PC-9 (cell line): Measurements from ENCODE around the gene ITLN1. TPM values are rescaled to one million over a fixed set of nuclear protein-coding genes. Genes with fewer than 3 reads are reported as not detected.

Experiments
- BruUV-seq: library from RNA; stranded (reverse); fragments of 400-500 nt; replicated peaks from 2 replicates; lab custom pipeline; 2021; lab: Mats Ljungman, UMichigan
- CTCF ChIA-PET: fragments of 300-600 bp; sonication (Branson Sonifier 250); formaldehyde crosslinking; loops from one replicate; lab custom pipeline; 2022; ENCODE audit warnings: antibody characterized with exemption; lab: Charles Lee
- POLR2A ChIA-PET: fragments of 300-600 bp; sonication (Branson Sonifier 250); formaldehyde crosslinking; loops from one replicate; lab custom pipeline; 2022; ENCODE audit warnings: antibody characterized with exemption; ENCODE audit not compliant: unreplicated experiment; lab: Charles Lee
- DNase-seq, 2 experiments: peaks; one replicate each; pipeline versions ENCODE4 v3.0.0 to v3.0.0-alpha.2; 2015 to 2022; ENCODE audit warnings: mixed read lengths in 1 of 2
- H2AFZ ChIP-seq: fragments of 200-600 bp; sonication (generic); 2 replicates; pipeline ENCODE4 v1.8.1; 2017; ENCODE audit warnings: antibody characterized with exemption
- H3F3A ChIP-seq: fragments of 200-600 bp; sonication (generic); 2 replicates; pipeline ENCODE4 v1.8.1; 2017; ENCODE audit warnings: antibody characterized with exemption, mild to moderate bottlenecking, low read depth; ENCODE audit not compliant: insufficient read depth
- H3K27ac ChIP-seq: fragments of 200-600 bp; sonication (generic); 2 replicates; pipeline ENCODE4 v1.6.1; 2016; ENCODE audit warnings: mixed run types
- H3K27me3 ChIP-seq: fragments of 200-600 bp; sonication (generic); 2 replicates; pipeline ENCODE4 v1.6.1; 2016; ENCODE audit warnings: low read depth, mixed run types; ENCODE audit not compliant: insufficient read depth
- H3K36me3 ChIP-seq: fragments of 200-600 bp; sonication (generic); 2 replicates; pipeline ENCODE4 v1.6.1; 2016; ENCODE audit warnings: low read depth, mixed run types
- H3K4me1 ChIP-seq: fragments of 200-600 bp; sonication (generic); replicated peaks from 2 replicates; pipeline ENCODE4 v1.6.1; 2016; ENCODE audit warnings: mixed run types; ENCODE audit not compliant: insufficient read depth
- H3K4me2 ChIP-seq: fragments of 200-600 bp; sonication (generic); 2 replicates; pipeline ENCODE4 v1.6.1; 2017; ENCODE audit warnings: mixed run types
- H3K4me3 ChIP-seq: fragments of 200-600 bp; sonication (generic); 2 replicates; pipeline ENCODE4 v1.6.1; 2016; ENCODE audit warnings: mixed run types
- H3K79me2 ChIP-seq: fragments of 200-600 bp; sonication (generic); 2 replicates; pipeline ENCODE4 v1.6.1; 2017; ENCODE audit warnings: low read depth, mixed run types
- H3K9me2 ChIP-seq: fragments of 200-600 bp; sonication (generic); 2 replicates; pipeline ENCODE4 v1.8.1; 2017; ENCODE audit warnings: mild to moderate bottlenecking; ENCODE audit not compliant: insufficient read depth
- H3K9me3 ChIP-seq: fragments of 200-600 bp; sonication (generic); 2 replicates; pipeline ENCODE4 v1.8.1; 2016; ENCODE audit warnings: low read depth; ENCODE audit not compliant: insufficient read depth
- H4K20me1 ChIP-seq: fragments of 200-600 bp; sonication (generic); 2 replicates; pipeline ENCODE4 v1.8.1; 2017; ENCODE audit not compliant: insufficient read depth
- EZH2 ChIP-seq: fragments of 200-600 bp; sonication (generic); IDR thresholded peaks from 2 replicates; pipeline ENCODE4 v1.8.0; 2017; ENCODE audit warnings: antibody characterized with exemption, low read depth
- intact Hi-C: fragments of 100-400 bp; cut with micrococcal nuclease; formaldehyde crosslinking; loops from one replicate; pipeline ENCODE4 v1.10.0; 2022; ENCODE audit not compliant: unreplicated experiment
- total RNA-seq: library from RNA; stranded (reverse); gene quantifications from 2 replicates; pipeline ENCODE4 v1.2.3, GENCODE V29; 2021
- TF ChIP-seq, protein P1 (sequence below): fragments of 200-600 bp; sonication (generic); conservative IDR thresholded peaks from 2 replicates; pipeline ENCODE4 v1.6.1; 2017; ENCODE audit warnings: mixed run types, antibody characterized with exemption, mild to moderate bottlenecking, moderate library complexity

Gene ITLN1
- total RNA-seq, 1 experiment from 2014 or later, result not detected

DNA sequence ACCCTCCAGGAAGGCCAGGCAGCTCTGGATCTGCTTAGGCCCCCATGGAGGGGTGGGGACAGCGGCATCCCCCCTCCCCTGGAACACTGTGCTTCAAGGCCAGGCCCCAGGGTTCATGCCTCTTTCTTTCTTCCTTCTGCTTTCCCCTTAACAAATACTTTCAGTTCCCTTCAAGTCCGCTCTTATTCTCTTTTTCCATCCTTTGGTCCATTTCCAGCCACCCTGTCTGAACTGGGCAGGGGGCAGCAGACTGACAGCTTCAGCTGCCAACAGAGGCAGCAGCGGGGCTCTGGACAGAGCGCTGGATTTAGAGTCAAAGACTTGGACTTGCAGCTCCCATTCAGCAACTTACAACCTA lies 21.2 kb downstream of the ITLN1 start:
- TF ChIP-seq EZH2, result no peak
- TF ChIP-seq, protein P1, sequence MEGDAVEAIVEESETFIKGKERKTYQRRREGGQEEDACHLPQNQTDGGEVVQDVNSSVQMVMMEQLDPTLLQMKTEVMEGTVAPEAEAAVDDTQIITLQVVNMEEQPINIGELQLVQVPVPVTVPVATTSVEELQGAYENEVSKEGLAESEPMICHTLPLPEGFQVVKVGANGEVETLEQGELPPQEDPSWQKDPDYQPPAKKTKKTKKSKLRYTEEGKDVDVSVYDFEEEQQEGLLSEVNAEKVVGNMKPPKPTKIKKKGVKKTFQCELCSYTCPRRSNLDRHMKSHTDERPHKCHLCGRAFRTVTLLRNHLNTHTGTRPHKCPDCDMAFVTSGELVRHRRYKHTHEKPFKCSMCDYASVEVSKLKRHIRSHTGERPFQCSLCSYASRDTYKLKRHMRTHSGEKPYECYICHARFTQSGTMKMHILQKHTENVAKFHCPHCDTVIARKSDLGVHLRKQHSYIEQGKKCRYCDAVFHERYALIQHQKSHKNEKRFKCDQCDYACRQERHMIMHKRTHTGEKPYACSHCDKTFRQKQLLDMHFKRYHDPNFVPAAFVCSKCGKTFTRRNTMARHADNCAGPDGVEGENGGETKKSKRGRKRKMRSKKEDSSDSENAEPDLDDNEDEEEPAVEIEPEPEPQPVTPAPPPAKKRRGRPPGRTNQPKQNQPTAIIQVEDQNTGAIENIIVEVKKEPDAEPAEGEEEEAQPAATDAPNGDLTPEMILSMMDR, result no peak
- H3K4me2 ChIP-seq, result no peak overlapping the region
- POLR2A ChIA-PET, result no interaction called here
- no peaks in the 10 kb centered on the region for H3K9me2 ChIP-seq
- no peaks in the 10 kb centered on the region for H3K36me3 ChIP-seq
- no peak overlapping the region for H3K4me3 ChIP-seq
- no peak for DNase-seq
- H3K4me1 ChIP-seq, result no peaks in the 10 kb centered on the region
- intact Hi-C loops, result no loop called here
- H3F3A ChIP-seq, result no peaks in the 10 kb centered on the region
- CTCF ChIA-PET, result no interaction called here
- no TSS peak for BruUV-seq
- H3K79me2 ChIP-seq, result no peaks in the 10 kb centered on the region
- H3K9me3 ChIP-seq, result no peaks in the 10 kb centered on the region
- H3K27me3 ChIP-seq, result no peaks in the 10 kb centered on the region
- no peak overlapping the region for H3K27ac ChIP-seq
- H4K20me1 ChIP-seq, result no peaks in the 10 kb centered on the region
- no peak overlapping the region for H2AFZ ChIP-seq

DNA sequence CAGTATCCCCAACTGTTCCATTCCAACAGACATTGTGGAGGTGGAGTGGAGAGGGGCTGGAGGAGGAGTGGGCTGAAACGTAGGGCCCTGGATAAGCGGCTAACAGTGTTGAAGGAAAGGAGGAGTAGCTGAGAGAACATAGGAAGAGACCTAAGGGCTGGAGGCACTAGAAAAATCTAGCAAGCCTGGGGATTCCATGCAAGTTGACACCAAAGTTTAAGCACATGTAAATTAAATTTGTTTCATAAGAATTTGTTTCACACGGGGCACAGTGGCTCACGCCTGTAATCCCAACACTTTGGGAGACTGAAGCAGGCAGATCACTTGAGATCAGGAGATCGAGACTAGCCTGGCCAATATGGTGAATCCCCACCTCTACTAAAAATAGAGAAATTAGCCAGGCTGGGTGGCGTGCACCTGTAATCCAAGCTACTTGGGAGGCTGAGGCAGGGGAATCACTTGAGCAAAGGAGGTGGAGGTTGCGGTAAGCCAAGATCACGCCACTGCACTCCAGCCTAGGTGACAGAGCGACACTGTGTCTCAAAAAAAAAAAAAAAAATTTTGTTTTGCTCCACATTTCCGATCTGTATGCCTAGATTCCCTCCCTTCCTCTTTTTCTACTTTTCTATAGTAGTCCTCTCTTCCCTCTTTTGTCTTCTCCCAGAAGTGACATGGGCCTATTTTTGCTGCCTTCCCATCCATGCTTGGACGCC lies 21.8 kb downstream of the ITLN1 start:
- BruUV-seq, result no TSS peak
- POLR2A ChIA-PET, result no interaction called here
- H3K9me3 ChIP-seq, result no peaks in the 10 kb centered on the region
- no peaks in the 10 kb centered on the region for H3K27me3 ChIP-seq
- no peak overlapping the region for H2AFZ ChIP-seq
- no peak for DNase-seq
- H3K4me3 ChIP-seq, result no peak overlapping the region
- no peaks in the 10 kb centered on the region for H3K79me2 ChIP-seq
- intact Hi-C loops, result no loop called here
- no peak overlapping the region for H3K4me2 ChIP-seq
- no peaks in the 10 kb centered on the region for H3K9me2 ChIP-seq
- CTCF ChIA-PET, result no interaction called here
- no peak for TF ChIP-seq EZH2
- TF ChIP-seq, protein P1, result no peak
- H3F3A ChIP-seq, result no peaks in the 10 kb centered on the region
- H3K27ac ChIP-seq, result no peak overlapping the region
- no peaks in the 10 kb centered on the region for H3K36me3 ChIP-seq
- no peaks in the 10 kb centered on the region for H4K20me1 ChIP-seq
- H3K4me1 ChIP-seq, result no peaks in the 10 kb centered on the region

DNA sequence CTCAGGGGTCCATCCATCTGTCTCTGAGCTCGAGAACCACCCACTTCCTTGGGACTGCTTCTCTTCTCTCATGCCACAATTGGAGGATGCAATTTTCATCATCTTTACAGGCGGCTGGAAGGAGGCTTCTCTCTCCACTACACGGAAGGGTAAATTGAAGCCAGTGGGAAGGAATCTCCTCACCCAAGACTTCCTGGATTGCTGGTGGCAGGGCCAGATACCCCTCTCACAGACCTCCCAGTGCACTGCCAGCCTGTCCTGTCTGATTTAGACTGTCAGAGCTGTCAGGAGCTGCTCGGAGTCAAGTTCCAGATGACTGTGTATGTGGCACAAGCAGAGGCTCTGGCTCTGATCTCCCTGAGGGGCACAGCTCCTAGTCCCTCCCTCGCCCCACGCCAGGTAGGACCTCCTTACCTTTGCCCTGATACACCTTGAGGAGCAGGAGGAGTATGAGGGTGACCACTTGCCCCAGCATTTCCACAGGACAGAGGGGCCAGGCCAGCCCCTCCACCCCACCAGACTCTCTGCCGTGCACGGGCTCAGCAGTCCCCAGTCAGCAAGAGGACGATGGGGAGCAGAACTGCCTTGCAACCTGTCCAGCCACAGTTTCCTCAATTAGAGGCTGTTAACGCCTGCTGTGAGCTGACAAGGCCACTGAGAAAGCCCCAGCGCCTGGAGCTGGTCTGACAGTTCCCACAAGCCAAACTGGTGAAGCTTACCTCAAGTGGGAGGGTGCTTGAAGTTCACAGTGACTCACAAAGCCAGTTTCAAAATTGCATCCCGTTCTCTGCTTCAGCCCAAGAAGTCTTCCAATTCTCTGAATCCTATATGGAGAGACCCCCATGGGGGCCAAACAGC lies 22.5 kb downstream of the ITLN1 start, which contains the start of gene CD244:
CD244 (minus strand) TSS at position 685 of the 858 bp plus-strand sequence; CDS start at position 475, 210 bp downstream.
- DNase-seq, result peak in 1 of 2 experiments; percentile 40
- H3K27ac ChIP-seq, result no peak within 1 kb of the TSS
- intact Hi-C loops, result no loop called here
- H3F3A ChIP-seq, result no peaks in the 10 kb centered on the region
- H3K4me1 ChIP-seq, result no peaks in the 10 kb centered on the region
- no peaks in the 10 kb centered on the region for H3K27me3 ChIP-seq
- TF ChIP-seq, protein P1, result no peak
- TF ChIP-seq EZH2, result no peak
- BruUV-seq, result no TSS peak
- no peak within 1 kb of the TSS for H2AFZ ChIP-seq
- no peaks in the 10 kb centered on the region for H3K9me2 ChIP-seq
- H3K79me2 ChIP-seq, result no peaks in the 10 kb centered on the region
- ChIA-PET CTCF (no interaction called here), POLR2A (no interaction called here)
- no peaks in the 10 kb centered on the region for H3K9me3 ChIP-seq
- no peaks in the 10 kb centered on the region for H3K36me3 ChIP-seq
- H3K4me2 ChIP-seq, result no peak within 1 kb of the TSS
- H3K4me3 ChIP-seq, result no peak within 1 kb of the TSS
- no peaks in the 10 kb centered on the region for H4K20me1 ChIP-seq
